Liver (tissue), 9 donors: ENCODE data around the gene CA10. TPM values are rescaled to one million over a fixed set of nuclear protein-coding genes. Genes with fewer than 3 reads are reported as not detected.

Experiments
- DNase-seq: peaks from one replicate; pipeline ENCODE4 v3.0.0-alpha.2; 2017; ENCODE audit warnings: low spot score
- H3K27ac ChIP-seq, 2 donors: one replicate each; pipeline ENCODE4 v1.7.0; 2013; ENCODE audit warnings: inconsistent platforms in 2 of 2, low read length in 2 of 2, control low read depth in 1 of 2, low read depth in 1 of 2, mild to moderate bottlenecking in 1 of 2
- H3K27me3 ChIP-seq, 4 donors: one replicate each; pipeline versions ENCODE4 v1.6.1 to v1.7.0; 2013; ENCODE audit warnings: low read length in 3 of 4, inconsistent platforms in 1 of 4, mild to moderate bottlenecking in 1 of 4, moderate library complexity in 1 of 4; ENCODE audit not compliant: control insufficient read depth in 4 of 4, insufficient read depth in 4 of 4
- H3K36me3 ChIP-seq, 4 donors: one replicate each; pipeline versions ENCODE4 v1.6.1 to v1.7.0; 2013; ENCODE audit warnings: low read length in 3 of 4, mild to moderate bottlenecking in 3 of 4, low read depth in 1 of 4, moderate library complexity in 1 of 4; ENCODE audit not compliant: control insufficient read depth in 4 of 4, insufficient read depth in 3 of 4
- H3K4me1 ChIP-seq, 4 donors: one replicate each; pipeline versions ENCODE4 v1.6.1 to v1.7.0; 2013; ENCODE audit warnings: low read length in 3 of 4, mild to moderate bottlenecking in 3 of 4, moderate library complexity in 1 of 4; ENCODE audit not compliant: control insufficient read depth in 4 of 4, insufficient read depth in 4 of 4
- H3K4me3 ChIP-seq, 3 donors: one replicate each; pipeline versions ENCODE4 v1.6.1 to v1.7.0; 2013; ENCODE audit warnings: low read length in 3 of 3, control low read depth in 1 of 3, low read depth in 1 of 3, mild to moderate bottlenecking in 1 of 3
- H3K9ac ChIP-seq, 2 donors: one replicate each; pipeline ENCODE4 v1.7.0; 2013; ENCODE audit warnings: low read length in 2 of 2, mild to moderate bottlenecking in 2 of 2, moderate library complexity in 2 of 2, control low read depth in 1 of 2, low read depth in 1 of 2
- H3K9me3 ChIP-seq, 4 donors: one replicate each; pipeline versions ENCODE4 v1.6.1 to v1.7.0; 2013; ENCODE audit warnings: low read length in 3 of 4; ENCODE audit not compliant: control insufficient read depth in 4 of 4
- ATF3 ChIP-seq: IDR thresholded peaks from 2 replicates; pipeline ENCODE4 v1.6.1; 2016; ENCODE audit warnings: antibody characterized with exemption
- EGR1 ChIP-seq, 2 donors: IDR thresholded peaks; 2 replicates each; pipeline ENCODE4 v1.6.1; 2016 to 2018; ENCODE audit warnings: antibody characterized with exemption in 2 of 2, low read depth in 2 of 2
- FOXA1 ChIP-seq: IDR thresholded peaks from 2 replicates; pipeline ENCODE4 v1.6.1; 2016; ENCODE audit warnings: antibody characterized with exemption
- FOXA2 ChIP-seq: IDR thresholded peaks from 2 replicates; pipeline ENCODE4 v1.6.1; 2016; ENCODE audit warnings: antibody characterized with exemption
- GABPA ChIP-seq, 2 donors: IDR thresholded peaks in 1 of 2; conservative IDR thresholded peaks in 1 of 2; 2 replicates each; pipeline ENCODE4 v1.6.1; 2016; ENCODE audit warnings: antibody characterized with exemption in 2 of 2, mild to moderate bottlenecking in 1 of 2, moderate library complexity in 1 of 2
- HNF4A ChIP-seq, 2 donors: conservative IDR thresholded peaks; 2 replicates each; pipeline ENCODE4 v1.6.1; 2016; ENCODE audit warnings: antibody characterized with exemption in 2 of 2, mild to moderate bottlenecking in 2 of 2
- HNF4G ChIP-seq: IDR thresholded peaks from 2 replicates; pipeline ENCODE4 v1.6.1; 2016; ENCODE audit warnings: antibody characterized with exemption
- MAX ChIP-seq: IDR thresholded peaks from 2 replicates; pipeline ENCODE4 v1.6.1; 2016; ENCODE audit warnings: antibody characterized with exemption
- RAD21 ChIP-seq, 2 donors: IDR thresholded peaks; 2 replicates each; pipeline ENCODE4 v1.6.1; 2016; ENCODE audit warnings: antibody characterized with exemption in 2 of 2, mild to moderate bottlenecking in 2 of 2
- REST ChIP-seq: IDR thresholded peaks from 2 replicates; pipeline ENCODE4 v1.6.1; 2016; ENCODE audit warnings: antibody characterized with exemption, mild to moderate bottlenecking
- RXRA ChIP-seq, 2 donors: IDR thresholded peaks; 2 replicates each; pipeline ENCODE4 v1.6.1; 2017 to 2018; ENCODE audit warnings: antibody characterized with exemption in 2 of 2, mild to moderate bottlenecking in 1 of 2
- SP1 ChIP-seq: IDR thresholded peaks from 2 replicates; pipeline ENCODE4 v1.6.1; 2018; ENCODE audit warnings: antibody characterized with exemption, mild to moderate bottlenecking
- TAF1 ChIP-seq: conservative IDR thresholded peaks from 2 replicates; pipeline ENCODE4 v1.6.1; 2016; ENCODE audit warnings: antibody characterized with exemption, mild to moderate bottlenecking
- YY1 ChIP-seq: IDR thresholded peaks from 2 replicates; pipeline ENCODE4 v1.6.1; 2016; ENCODE audit warnings: antibody characterized with exemption, mild to moderate bottlenecking
- ZBTB33 ChIP-seq: IDR thresholded peaks from 2 replicates; pipeline ENCODE4 v1.6.1; 2016; ENCODE audit warnings: antibody characterized with exemption
- whole genome bisulfite sequencing: extraction: QIAGEN DNeasy Blood & Tissue Kit; methylation state at CpG from one replicate; pipeline ENCODE4 v1.1.7; 2013; 5-methylcytosine and 5-hydroxymethylcytosine counted together
- polyA plus RNA-seq, 2 donors: library from polyadenylated mRNA; stranded (reverse) in 1 of 2; unstranded in 1 of 2; fragments of 200-250 nt in 1 of 2; fragments of >200 nt in 1 of 2; fragmentation: Nextera tagmentation in 1 of 2; extraction: Ambion mirVana in 1 of 2; gene quantifications; one replicate each; pipeline versions ENCODE4 v1.2.1 to v1.2.3, GENCODE V29; 2013 to 2015
- total RNA-seq, 2 donors: library from RNA; depleted of rRNA; stranded (reverse); fragments of >200 nt; gene quantifications; one replicate each; pipeline ENCODE4 v1.2.3, GENCODE V29; 2014
- TF ChIP-seq, protein P1 (sequence below): fragments of 150-350 bp; IDR thresholded peaks from 2 replicates; pipeline ENCODE4 v1.5.1; 2017; ENCODE audit warnings: improper control_type of control experiment, low read depth, low read length; ENCODE audit not compliant: missing input control
- donor health status: healthy.
- donor health status: healthy.
- donor health status: healthy.
- donor health status: healthy.
- donor health status: healthy.

Gene CA10
- total and polyA plus RNA-seq, 4 donors = 0.05 TPM; not detected in 3

DNA sequence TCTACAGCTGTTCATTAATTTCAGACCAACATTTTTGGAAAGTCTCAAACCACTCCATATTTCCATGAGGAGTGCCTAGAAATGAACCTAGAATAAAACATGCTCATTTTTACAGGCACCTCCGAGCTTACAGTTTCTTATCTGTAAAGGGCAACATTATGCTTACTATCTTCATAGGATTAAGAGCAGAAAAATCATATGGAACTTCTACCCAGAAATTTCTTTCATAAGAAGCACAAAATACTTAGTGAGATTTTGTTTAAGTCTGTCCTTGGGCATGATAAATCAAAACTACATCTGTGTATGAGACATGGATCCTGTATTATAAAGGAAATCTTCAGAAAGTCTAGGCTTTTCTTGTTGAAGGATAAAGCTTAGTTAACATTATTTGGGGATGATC lies 187.4 kb downstream of the CA10 start:
- H3K4me1 ChIP-seq = no peaks in the 10 kb centered on the region
- no peak overlapping the region for H3K9ac ChIP-seq
- no peak for TF ChIP-seq EGR1 (IDR thresholded peaks at IDR 0.05; ENCODE audit: low read depth in 2 of 2)
- no peak for TF ChIP-seq RXRA (IDR thresholded peaks at IDR 0.05)
- no peak for TF ChIP-seq RAD21 (IDR thresholded peaks at IDR 0.05)
- TF ChIP-seq GABPA (IDR thresholded peaks at IDR 0.05 in 1 of 2, conservative IDR thresholded peaks at IDR 0.05 in 1 of 2) = no peak
- H3K9me3 ChIP-seq = no peaks in the 10 kb centered on the region
- H3K36me3 ChIP-seq = no peaks in the 10 kb centered on the region
- WGBS = 64% methylated on average over 1 of the region's 1 CpG
- DNase-seq = no peak
- H3K27me3 ChIP-seq = peaks cover 0 to 10% (median 0%) of the 10 kb centered on the region in 4 donors
- no peak overlapping the region for H3K27ac ChIP-seq
- no peak overlapping the region for H3K4me3 ChIP-seq

DNA sequence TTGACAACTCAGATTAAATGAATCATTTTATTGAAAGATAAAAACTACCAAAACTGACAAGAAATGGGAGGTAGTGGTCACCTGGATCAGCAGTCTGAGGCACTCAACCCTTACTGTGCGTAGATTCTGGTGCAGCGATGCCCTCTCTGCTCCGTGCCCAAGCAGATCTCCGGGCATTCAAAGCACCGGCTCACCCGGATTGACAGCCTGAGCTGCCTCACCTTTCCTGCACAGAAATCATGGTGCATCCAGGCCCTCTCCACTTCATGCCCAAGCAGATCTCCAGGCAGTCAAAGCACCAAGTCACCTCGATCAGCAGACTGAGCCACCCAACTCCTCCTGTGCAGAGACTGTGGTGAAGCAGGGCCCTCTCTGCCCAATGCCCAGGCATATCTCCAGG lies 196.8 kb downstream of the CA10 start:
- no peaks in the 10 kb centered on the region for H3K36me3 ChIP-seq
- peaks cover 2 to 13% (median 4%) of the 10 kb centered on the region in 4 donors for H3K9me3 ChIP-seq
- H3K4me3 ChIP-seq = no peak overlapping the region
- no peak overlapping the region for H3K9ac ChIP-seq
- TF ChIP-seq ZBTB33 (no peak), HNF4A (conservative IDR thresholded peaks at IDR 0.05) (no peak), REST (no peak), HNF4G (no peak), YY1 (no peak), TAF1 (no peak), EGR1 (IDR thresholded peaks at IDR 0.05; ENCODE audit: low read depth in 2 of 2) (no peak), MAX (no peak), ATF3 (no peak), FOXA2 (no peak), RXRA (IDR thresholded peaks at IDR 0.05) (no peak), GABPA (IDR thresholded peaks at IDR 0.05 in 1 of 2, conservative IDR thresholded peaks at IDR 0.05 in 1 of 2) (no peak), FOXA1 (no peak), SP1 (no peak), RAD21 (IDR thresholded peaks at IDR 0.05) (no peak)
- TF ChIP-seq, protein P1, sequence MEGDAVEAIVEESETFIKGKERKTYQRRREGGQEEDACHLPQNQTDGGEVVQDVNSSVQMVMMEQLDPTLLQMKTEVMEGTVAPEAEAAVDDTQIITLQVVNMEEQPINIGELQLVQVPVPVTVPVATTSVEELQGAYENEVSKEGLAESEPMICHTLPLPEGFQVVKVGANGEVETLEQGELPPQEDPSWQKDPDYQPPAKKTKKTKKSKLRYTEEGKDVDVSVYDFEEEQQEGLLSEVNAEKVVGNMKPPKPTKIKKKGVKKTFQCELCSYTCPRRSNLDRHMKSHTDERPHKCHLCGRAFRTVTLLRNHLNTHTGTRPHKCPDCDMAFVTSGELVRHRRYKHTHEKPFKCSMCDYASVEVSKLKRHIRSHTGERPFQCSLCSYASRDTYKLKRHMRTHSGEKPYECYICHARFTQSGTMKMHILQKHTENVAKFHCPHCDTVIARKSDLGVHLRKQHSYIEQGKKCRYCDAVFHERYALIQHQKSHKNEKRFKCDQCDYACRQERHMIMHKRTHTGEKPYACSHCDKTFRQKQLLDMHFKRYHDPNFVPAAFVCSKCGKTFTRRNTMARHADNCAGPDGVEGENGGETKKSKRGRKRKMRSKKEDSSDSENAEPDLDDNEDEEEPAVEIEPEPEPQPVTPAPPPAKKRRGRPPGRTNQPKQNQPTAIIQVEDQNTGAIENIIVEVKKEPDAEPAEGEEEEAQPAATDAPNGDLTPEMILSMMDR = no peak
- no peak for DNase-seq
- peaks cover 0 to 5% (median 1%) of the 10 kb centered on the region in 4 donors for H3K27me3 ChIP-seq
- H3K27ac ChIP-seq = no peak overlapping the region
- H3K4me1 ChIP-seq = no peaks in the 10 kb centered on the region
- 90% methylated on average over 7 of the region's 7 CpGs for WGBS
